Thyroid gland (tissue), 4 donors: Measurements from ENCODE around the gene PCYT2. TPM values are rescaled to one million over a fixed set of nuclear protein-coding genes. Genes with fewer than 3 reads are reported as not detected.
A peak's percentile ranks its signal among the peaks of the same experiment; 100 is the strongest.

Experiments
- DNase-seq, 2 donors: peaks; one replicate each; pipeline ENCODE4 v3.0.0-alpha.2; 2019
- H3K27ac ChIP-seq, 3 donors: fragments of 200-600 bp; sonication (generic); 1 replicate in 2 of 3; 2 replicates in 1 of 3; pipeline ENCODE4 v1.5.1; 2016 to 2019; ENCODE audit warnings: mild to moderate bottlenecking in 1 of 3, moderate library complexity in 1 of 3
- H3K27me3 ChIP-seq: fragments of 200-600 bp; sonication (generic); one replicate; pipeline ENCODE4 v1.5.1; 2019
- H3K36me3 ChIP-seq, 2 donors: fragments of 200-600 bp; sonication (generic); one replicate each; pipeline ENCODE4 v1.5.1; 2016 to 2019
- H3K4me1 ChIP-seq, 2 donors: fragments of 200-600 bp; sonication (generic); one replicate each; pipeline ENCODE4 v1.5.1; 2017 to 2019
- H3K4me3 ChIP-seq, 3 donors: fragments of 200-600 bp; sonication (generic); replicated peaks in 1 of 3; 1 replicate in 2 of 3; 2 replicates in 1 of 3; pipeline ENCODE4 v1.5.1; 2016; ENCODE audit warnings: mild to moderate bottlenecking in 1 of 3
- H3K9me3 ChIP-seq: fragments of 200-600 bp; sonication (generic); one replicate; pipeline ENCODE4 v1.5.1; 2017
- CTCF ChIP-seq, 6 experiments: fragments of 200-600 bp in 3 of 6; fragments of 450-650 bp in 3 of 6; sonication (generic) in 3 of 6; IDR thresholded peaks; one replicate each; pipeline ENCODE4 v1.5.1; 2016 to 2019; ENCODE audit warnings: antibody characterized with exemption in 6 of 6, mild to moderate bottlenecking in 2 of 6, inconsistent platforms in 1 of 6, moderate library complexity in 1 of 6
- POLR2A ChIP-seq, 2 donors: fragments of 450-650 bp; IDR thresholded peaks; one replicate each; pipeline ENCODE4 v1.6.1; 2017; ENCODE audit warnings: antibody characterized with exemption in 2 of 2, mild to moderate bottlenecking in 2 of 2, moderate library complexity in 1 of 2
- WGBS, 2 donors: methylation state at CpG; one replicate each; pipeline ENCODE4 v1.1.5; 2017; 5-methylcytosine and 5-hydroxymethylcytosine counted together
- intact Hi-C: fragments of 100-400 bp; cut with DNase I; formaldehyde crosslinking; loops from one replicate; pipeline ENCODE4 v1.15.1; 2023
- total RNA-seq, 4 donors: library from RNA; depleted of rRNA; stranded (reverse); fragments of >200 nt; gene quantifications; one replicate each; pipeline ENCODE4 v1.2.3, GENCODE V29; 2016

PCYT2 gene
- total RNA-seq, 4 donors from 2014 or later = 30.4 to 36.5 (median 34.2) TPM

- no peaks in the 10 kb centered on the region for H3K9me3 ChIP-seq
- H3K4me1 ChIP-seq = peaks cover 29 to 37% of the 10 kb centered on the region in 2 donors
- WGBS, 2 donors = 64 to 80% methylated on average over 3 to 40 of the region's 52 CpGs
- intact Hi-C loops = no loop called here
- H3K27me3 ChIP-seq = no peaks in the 10 kb centered on the region
- TF ChIP-seq POLR2A (IDR thresholded peaks at IDR 0.05) (no peak), CTCF (IDR thresholded peaks at IDR 0.05) (peak; percentile 63 to 88 (median 66))
- peaks cover 17 to 20% of the 10 kb centered on the region in 2 donors for H3K36me3 ChIP-seq
- DNase-seq = peak; percentile 18 to 20
- peak overlapping the region in 2 of 3 donors; percentile 79 to 97 for H3K27ac ChIP-seq
- peak overlapping the region in 2 of 3 donors; percentile 62 to 93 for H3K4me3 ChIP-seq
These were observed 41.7 kb downstream of the PCYT2 start for GRCh38 chr17:81869221-81870130.

- H3K4me1 ChIP-seq = peaks cover 29 to 37% of the 10 kb centered on the region in 2 donors
These were observed 42.5 kb downstream of the PCYT2 start for GRCh38 chr17:81868674-81869220.

GRCh38 chr17:81867991-81868673, 43.1 kb downstream of the PCYT2 start:
- no peak for TF ChIP-seq POLR2A (IDR thresholded peaks at IDR 0.05)
- no peak for TF ChIP-seq CTCF (IDR thresholded peaks at IDR 0.05)
- DNase-seq = no peak
- Histone ChIP-seq H3K27ac (peak overlapping the region in 1 of 3 donors; percentile 23), H3K4me3 (no peak overlapping the region), H3K36me3 (peaks cover 20 to 22% of the 10 kb centered on the region in 2 donors), H3K4me1 (peaks cover 29 to 37% of the 10 kb centered on the region in 2 donors), H3K9me3 (no peaks in the 10 kb centered on the region), H3K27me3 (no peaks in the 10 kb centered on the region)
- intact Hi-C loops = no loop called here
- WGBS, 2 donors = 83 to 87% methylated on average over 16 to 23 of the region's 28 CpGs

More at GRCh38 chr17:81868674-81869220, 42.5 kb downstream of the PCYT2 start:
- TF ChIP-seq POLR2A (IDR thresholded peaks at IDR 0.05) (no peak), CTCF (IDR thresholded peaks at IDR 0.05) (no peak)
- DNase-seq = peak; percentile 28 to 37
- Histone ChIP-seq H3K36me3 (peaks cover 17 to 20% of the 10 kb centered on the region in 2 donors), H3K27me3 (no peaks in the 10 kb centered on the region), H3K4me3 (no peak overlapping the region), H3K27ac (peak overlapping the region in 2 of 3 donors; percentile 23 to 45), H3K9me3 (no peaks in the 10 kb centered on the region)
- intact Hi-C loops = no loop called here
- 74 to 81% methylated on average over 15 to 19 of the region's 30 CpGs for WGBS, 2 donors

- TF ChIP-seq CTCF (IDR thresholded peaks at IDR 0.05) (no peak), POLR2A (IDR thresholded peaks at IDR 0.05) (no peak)
- H3K27me3 ChIP-seq = no peaks in the 10 kb centered on the region
- DNase-seq = peak in 1 of 2 donors; percentile 21
- 81 to 83% methylated on average over 18 to 22 of the region's 23 CpGs for WGBS, 2 donors
- H3K9me3 ChIP-seq = no peaks in the 10 kb centered on the region
- peak overlapping the region in 1 of 3 donors; percentile 23 for H3K27ac ChIP-seq
- H3K4me1 ChIP-seq = peaks cover 23 to 36% of the 10 kb centered on the region in 2 donors
- H3K36me3 ChIP-seq = peaks cover 20 to 22% of the 10 kb centered on the region in 2 donors
- intact Hi-C loops = no loop called here
- no peak overlapping the region for H3K4me3 ChIP-seq
These were observed 43.8 kb downstream of the PCYT2 start for GRCh38 chr17:81867170-81867990.
